ENCODE data around the gene LOXHD1. TPM values are rescaled to one million over a fixed set of nuclear protein-coding genes. Genes with fewer than 3 reads are reported as not detected.

The LOXHD1 gene
- total RNA-seq, 2 donors from 2014 or later: 0.27 to 5.5 TPM

- TF ChIP-seq, protein P1, sequence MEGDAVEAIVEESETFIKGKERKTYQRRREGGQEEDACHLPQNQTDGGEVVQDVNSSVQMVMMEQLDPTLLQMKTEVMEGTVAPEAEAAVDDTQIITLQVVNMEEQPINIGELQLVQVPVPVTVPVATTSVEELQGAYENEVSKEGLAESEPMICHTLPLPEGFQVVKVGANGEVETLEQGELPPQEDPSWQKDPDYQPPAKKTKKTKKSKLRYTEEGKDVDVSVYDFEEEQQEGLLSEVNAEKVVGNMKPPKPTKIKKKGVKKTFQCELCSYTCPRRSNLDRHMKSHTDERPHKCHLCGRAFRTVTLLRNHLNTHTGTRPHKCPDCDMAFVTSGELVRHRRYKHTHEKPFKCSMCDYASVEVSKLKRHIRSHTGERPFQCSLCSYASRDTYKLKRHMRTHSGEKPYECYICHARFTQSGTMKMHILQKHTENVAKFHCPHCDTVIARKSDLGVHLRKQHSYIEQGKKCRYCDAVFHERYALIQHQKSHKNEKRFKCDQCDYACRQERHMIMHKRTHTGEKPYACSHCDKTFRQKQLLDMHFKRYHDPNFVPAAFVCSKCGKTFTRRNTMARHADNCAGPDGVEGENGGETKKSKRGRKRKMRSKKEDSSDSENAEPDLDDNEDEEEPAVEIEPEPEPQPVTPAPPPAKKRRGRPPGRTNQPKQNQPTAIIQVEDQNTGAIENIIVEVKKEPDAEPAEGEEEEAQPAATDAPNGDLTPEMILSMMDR (IDR thresholded peaks at IDR 0.05): no peak
- DNase-seq (ENCODE audit: low spot score) (no peak), ATAC-seq (ENCODE audit: insufficient number of reproducible peaks, low FRiP score, low read depth) (no peak)
- Histone ChIP-seq H3K27ac (no peak overlapping the region), H3K4me3 (no peak overlapping the region), H3K27me3 (replicated peaks; ENCODE audit: insufficient read depth) (no peaks in the 10 kb centered on the region), H3K4me1 (ENCODE audit: control insufficient read depth in 1 of 2, low read depth in 2 of 2) (peaks cover 3 to 6% of the 10 kb centered on the region in 2 donors), H3K36me3 (no peaks in the 10 kb centered on the region), H3K9me3 (peaks cover 3% of the 10 kb centered on the region)
Measured at GRCh38 chr18:46578987-46579386, 78.0 kb downstream of the LOXHD1 start.

GRCh38 chr18:46577546-46577945, 79.5 kb downstream of the LOXHD1 start:
- no peak overlapping the region for H3K27ac ChIP-seq
- DNase-seq (ENCODE audit: low spot score): no peak
- H3K27me3 ChIP-seq (replicated peaks; ENCODE audit: insufficient read depth): no peaks in the 10 kb centered on the region
- no peak for ATAC-seq (ENCODE audit: insufficient number of reproducible peaks, low FRiP score, low read depth)
- peaks cover 3% of the 10 kb centered on the region for H3K9me3 ChIP-seq
- peaks cover 3 to 9% of the 10 kb centered on the region in 2 donors for H3K4me1 ChIP-seq (ENCODE audit: control insufficient read depth in 1 of 2, low read depth in 2 of 2)
- H3K4me3 ChIP-seq: no peak overlapping the region
- H3K36me3 ChIP-seq: no peaks in the 10 kb centered on the region
- TF ChIP-seq, protein P1 (IDR thresholded peaks at IDR 0.05): no peak

- DNase-seq (ENCODE audit: low spot score) (no peak), ATAC-seq (ENCODE audit: insufficient number of reproducible peaks, low FRiP score, low read depth) (no peak)
- peaks cover 3 to 9% of the 10 kb centered on the region in 2 donors for H3K4me1 ChIP-seq (ENCODE audit: control insufficient read depth in 1 of 2, low read depth in 2 of 2)
- no peaks in the 10 kb centered on the region for H3K9me3 ChIP-seq
- H3K36me3 ChIP-seq: no peaks in the 10 kb centered on the region
- no peaks in the 10 kb centered on the region for H3K27me3 ChIP-seq (replicated peaks; ENCODE audit: insufficient read depth)
- H3K4me3 ChIP-seq: no peak overlapping the region
- TF ChIP-seq, protein P1 (IDR thresholded peaks at IDR 0.05): no peak
- H3K27ac ChIP-seq: no peak overlapping the region
Measured at GRCh38 chr18:46575851-46576250, 81.2 kb downstream of the LOXHD1 start.

GRCh38 chr18:46574743-46575115, 82.3 kb downstream of the LOXHD1 start:
- Histone ChIP-seq H3K27ac (no peak overlapping the region), H3K4me3 (no peak overlapping the region), H3K4me1 (ENCODE audit: control insufficient read depth in 1 of 2, low read depth in 2 of 2) (peaks cover 3 to 9% of the 10 kb centered on the region in 2 donors), H3K36me3 (no peaks in the 10 kb centered on the region), H3K9me3 (no peaks in the 10 kb centered on the region), H3K27me3 (replicated peaks; ENCODE audit: insufficient read depth) (no peaks in the 10 kb centered on the region)
- no peak for ATAC-seq (ENCODE audit: insufficient number of reproducible peaks, low FRiP score, low read depth)
- DNase-seq (ENCODE audit: low spot score): no peak
- TF ChIP-seq, protein P1 (IDR thresholded peaks at IDR 0.05): no peak

DNA sequence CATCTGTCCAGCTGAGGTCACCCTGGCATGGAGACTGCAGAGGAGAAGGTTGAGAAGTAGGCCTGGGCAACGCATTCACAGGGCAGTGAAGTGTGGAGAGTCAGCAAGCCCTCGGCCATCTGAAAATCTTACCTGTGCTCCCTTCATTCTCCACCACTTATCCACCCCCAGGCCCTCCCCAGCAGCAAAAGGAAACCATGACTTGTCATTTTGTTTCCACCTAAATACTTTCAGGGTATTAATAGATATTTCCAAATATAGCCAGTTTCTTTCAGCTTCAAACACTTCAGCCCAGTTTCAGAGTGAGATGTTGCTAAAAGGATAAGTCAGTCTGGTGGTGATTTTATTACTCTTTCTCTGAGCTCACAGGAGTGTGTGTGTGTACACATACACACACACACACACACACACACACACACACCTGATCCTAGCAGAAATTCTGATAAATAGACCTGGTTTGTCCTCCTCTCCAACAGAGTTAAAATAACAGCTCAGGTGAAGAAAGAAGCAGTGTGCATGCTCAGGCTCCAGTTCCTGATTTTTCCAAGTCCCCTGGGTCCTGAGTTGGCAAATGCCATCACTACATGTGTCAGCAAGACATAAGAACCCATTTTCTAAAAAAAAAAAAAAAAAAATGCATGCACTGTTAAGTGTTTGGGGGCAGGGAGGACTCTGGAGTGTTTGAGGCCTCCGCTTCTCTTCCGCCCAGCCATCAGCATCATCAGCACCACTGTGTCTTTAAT, 82.8 kb downstream of the LOXHD1 start:
- Histone ChIP-seq H3K4me1 (ENCODE audit: control insufficient read depth in 1 of 2, low read depth in 2 of 2) (peaks cover 3 to 9% of the 10 kb centered on the region in 2 donors), H3K36me3 (no peaks in the 10 kb centered on the region), H3K9me3 (no peaks in the 10 kb centered on the region), H3K4me3 (no peak overlapping the region), H3K27ac (no peak overlapping the region), H3K27me3 (replicated peaks; ENCODE audit: insufficient read depth) (no peaks in the 10 kb centered on the region)
- ATAC-seq (ENCODE audit: insufficient number of reproducible peaks, low FRiP score, low read depth) (no peak), DNase-seq (ENCODE audit: low spot score) (no peak)
- TF ChIP-seq, protein P1 (IDR thresholded peaks at IDR 0.05): no peak
